HCT116 (cell line): ENCODE results near the gene CYBA. TPM values are rescaled to one million over a fixed set of nuclear protein-coding genes. Genes with fewer than 3 reads are reported as not detected.

Experiments used
- ATAC-seq: fragments of 200-7000 bp; cut with Tn5 transposase; 2 replicates; pipeline ENCODE4 v1.9.1; 2020; ENCODE audit warnings: mild to moderate bottlenecking, moderate library complexity
- BruUV-seq: library from RNA; stranded (reverse); fragments of 400-500 nt; replicated peaks from 2 replicates; lab custom pipeline; 2021; lab: Mats Ljungman, UMichigan
- CTCF ChIA-PET: fragments of 300-600 bp; sonication (Branson Sonifier 250); formaldehyde crosslinking; loops from one replicate; lab custom pipeline; 2021; ENCODE audit warnings: antibody characterized with exemption; lab: Charles Lee
- POLR2A ChIA-PET: fragments of 300-600, 350-600 bp; sonication (Branson Sonifier 250); formaldehyde crosslinking; loops from one replicate; lab custom pipeline; 2021; ENCODE audit warnings: antibody characterized with exemption; lab: Charles Lee
- RAD21 ChIA-PET, 2 experiments: fragments of 300-600 bp; sonication (Branson Sonifier 250); formaldehyde crosslinking; loops; one replicate each; lab custom pipeline; 2023; ENCODE audit warnings: low total read pairs in 2 of 2; ENCODE audit not compliant: uncharacterized antibody in 2 of 2, unreplicated experiment in 2 of 2, low non-redundant PET in 1 of 2; lab: Charles Lee
- DNase-seq: peaks from one replicate; pipeline ENCODE4 v3.0.0-alpha.2; 2010; ENCODE audit warnings: low read depth, low spot score
- H2AFZ ChIP-seq: fragments of 200-600 bp; shearing (Covaris generic), sonication (generic); 2 replicates; pipeline ENCODE4 v1.6.1; 2017; ENCODE audit warnings: low read depth, mixed run types, mixed read lengths, antibody characterized with exemption, low read length; ENCODE audit not compliant: poor library complexity, severe bottlenecking
- H3K27ac ChIP-seq: 2 replicates; pipeline ENCODE4 v1.5.1; 2012; ENCODE audit warnings: low read depth, low read length
- H3K27me3 ChIP-seq: fragments of 200-600 bp; sonication (generic); 2 replicates; pipeline ENCODE4 v1.6.1; 2016; ENCODE audit warnings: mixed run types, low read length, mixed read lengths; ENCODE audit not compliant: insufficient read depth
- H3K36me3 ChIP-seq, 2 experiments: fragments of 200-500 bp in 1 of 2; fragments of 200-600 bp in 1 of 2; sonication (Bioruptor generic) in 1 of 2; sonication (generic) in 1 of 2; 2 replicates each; pipeline versions ENCODE4 v1.5.1 to v1.6.1; 2014 to 2016; ENCODE audit warnings: low read length in 2 of 2, inconsistent platforms in 1 of 2, mixed read lengths in 1 of 2, mixed run types in 1 of 2; ENCODE audit not compliant: insufficient read depth in 2 of 2, control insufficient read depth in 1 of 2
- H3K4me1 ChIP-seq, 2 experiments: fragments of 200-600 bp in 1 of 2; sonication (generic) in 1 of 2; 2 replicates each; pipeline versions ENCODE4 v1.5.1 to v1.6.1; 2012 to 2017; ENCODE audit warnings: low read length in 2 of 2, inconsistent platforms in 1 of 2, mild to moderate bottlenecking in 1 of 2, mixed read lengths in 1 of 2, mixed run types in 1 of 2, moderate library complexity in 1 of 2; ENCODE audit not compliant: insufficient read depth in 2 of 2, control insufficient read depth in 1 of 2
- H3K4me2 ChIP-seq: fragments of 200-600 bp; sonication (generic); 2 replicates; pipeline ENCODE4 v1.6.1; 2017; ENCODE audit warnings: mixed run types, low read length, mixed read lengths
- H3K4me3 ChIP-seq, 2 experiments: fragments of 200-600 bp in 1 of 2; sonication (generic) in 1 of 2; replicated peaks in 1 of 2; 2 replicates each; pipeline ENCODE4 v1.5.1; 2011 to 2016; ENCODE audit warnings: low read length in 2 of 2, control low read depth in 1 of 2, low read depth in 1 of 2, mild to moderate bottlenecking in 1 of 2, mixed read lengths in 1 of 2, mixed run types in 1 of 2
- H3K79me2 ChIP-seq: fragments of 200-600 bp; sonication (generic); 2 replicates; pipeline ENCODE4 v1.6.1; 2017; ENCODE audit warnings: mild to moderate bottlenecking, mixed run types, low read length, moderate library complexity, mixed read lengths; ENCODE audit not compliant: insufficient read depth
- H3K9ac ChIP-seq: fragments of 200-600 bp; sonication (generic); 2 replicates; pipeline ENCODE4 v1.6.1; 2016; ENCODE audit warnings: low read length, mixed read lengths
- H3K9me2 ChIP-seq: fragments of 200-600 bp; sonication (generic), shearing (Covaris generic); 2 replicates; pipeline ENCODE4 v1.6.1; 2017; ENCODE audit warnings: mixed run types, mild to moderate bottlenecking, moderate library complexity; ENCODE audit not compliant: insufficient read depth
- H3K9me3 ChIP-seq, 2 experiments: fragments of 200-500 bp in 1 of 2; fragments of 200-600 bp in 1 of 2; sonication (Bioruptor generic) in 1 of 2; sonication (generic) in 1 of 2; 2 replicates each; pipeline ENCODE4 v1.6.1; 2014 to 2017; ENCODE audit warnings: low read length in 2 of 2, mixed read lengths in 2 of 2, inconsistent platforms in 1 of 2, low read depth in 1 of 2, mild to moderate bottlenecking in 1 of 2, mixed run types in 1 of 2, moderate library complexity in 1 of 2; ENCODE audit not compliant: control insufficient read depth in 1 of 2, insufficient read depth in 1 of 2
- H4K20me1 ChIP-seq: fragments of 200-600 bp; sonication (generic), shearing (Covaris generic); 2 replicates; pipeline ENCODE4 v1.6.1; 2017; ENCODE audit warnings: mixed run types, mild to moderate bottlenecking, moderate library complexity; ENCODE audit not compliant: insufficient read depth
- CBX3 ChIP-seq: IDR thresholded peaks from 2 replicates; pipeline ENCODE4 v1.6.1; 2012; ENCODE audit warnings: low read depth
- CEBPB ChIP-seq: IDR thresholded peaks from 2 replicates; pipeline ENCODE4 v1.6.1; 2012; ENCODE audit warnings: low read depth
- ELF1 ChIP-seq: IDR thresholded peaks from 2 replicates; pipeline ENCODE4 v1.6.1; 2012; ENCODE audit warnings: low read depth, borderline replicate concordance
- EZH2phosphoT487 ChIP-seq: fragments of 200-600 bp; IDR thresholded peaks from 2 replicates; pipeline ENCODE4 v1.6.1; 2018; ENCODE audit warnings: antibody characterized with exemption, borderline replicate concordance
- POLR2A ChIP-seq: IDR thresholded peaks from 2 replicates; pipeline ENCODE4 v1.7.0; 2011; ENCODE audit warnings: borderline replicate concordance; ENCODE audit not compliant: insufficient read depth, insufficient read length; ENCODE audit errors: extremely low read depth
- REST ChIP-seq: IDR thresholded peaks from 2 replicates; pipeline ENCODE4 v1.6.1; 2012; ENCODE audit warnings: low read depth
- SIN3A ChIP-seq: IDR thresholded peaks from 2 replicates; pipeline ENCODE4 v1.6.1; 2012; ENCODE audit warnings: low read depth
- SRF ChIP-seq: IDR thresholded peaks from 2 replicates; pipeline ENCODE4 v1.6.1; 2012; ENCODE audit warnings: low read depth
- TCF7L2 ChIP-seq: IDR thresholded peaks from 2 replicates; pipeline ENCODE4 v1.7.0; 2011; ENCODE audit warnings: borderline replicate concordance, inconsistent platforms; ENCODE audit not compliant: insufficient read depth, insufficient read length; ENCODE audit errors: extremely low read depth
- ZBTB33 ChIP-seq: IDR thresholded peaks from 2 replicates; pipeline ENCODE4 v1.6.1; 2011; ENCODE audit warnings: mild to moderate bottlenecking, low read length, moderate library complexity; ENCODE audit not compliant: insufficient replicate concordance; ENCODE audit errors: extremely low read depth
- intact Hi-C: fragments of 100-400 bp; cut with micrococcal nuclease; formaldehyde crosslinking; loops from 2 replicates; pipeline ENCODE4 v1.10.0; 2022
- total RNA-seq: library from RNA; stranded (reverse); gene quantifications from one replicate; pipeline ENCODE4 v1.2.1, GENCODE V29; 2021; ENCODE audit not compliant: unreplicated experiment
- TF ChIP-seq, protein P1 (sequence below): IDR thresholded peaks from 2 replicates; pipeline ENCODE4 v1.6.1; 2012
- TF ChIP-seq, protein P2 (sequence below), 3 experiments: fragments of 200-600 bp in 1 of 3; sonication (generic) in 1 of 3; IDR thresholded peaks in 2 of 3; conservative IDR thresholded peaks in 1 of 3; 2 replicates each; pipeline ENCODE4 v1.5.1; 2012 to 2017; ENCODE audit warnings: low read depth in 2 of 3, low read length in 2 of 3, antibody characterized with exemption in 1 of 3, borderline replicate concordance in 1 of 3, control low read depth in 1 of 3, mild to moderate bottlenecking in 1 of 3, mixed read lengths in 1 of 3, mixed run types in 1 of 3, moderate library complexity in 1 of 3; ENCODE audit not compliant: insufficient read depth in 1 of 3
- TF ChIP-seq, protein P3 (sequence below): IDR thresholded peaks from 2 replicates; pipeline ENCODE4 v1.6.1; 2012

The CYBA gene
- total RNA-seq, 1 experiment from 2014 or later: 321 TPM

GRCh38 chr16:88667461-88667860 lies 16.6 kb upstream of the CYBA start:
- Histone ChIP-seq H3K27ac (no peak overlapping the region), H3K4me2 (no peak overlapping the region), H3K27me3 (no peaks in the 10 kb centered on the region), H3K79me2 (peaks cover 10% of the 10 kb centered on the region; the same call in 1 of the 2 replicates), H3K9me2 (no peaks in the 10 kb centered on the region), H3K4me3 (no peak overlapping the region), H4K20me1 (no peaks in the 10 kb centered on the region), H3K9me3 (no peaks in the 10 kb centered on the region), H2AFZ (no peak overlapping the region), H3K36me3 (no peaks in the 10 kb centered on the region), H3K4me1 (peaks cover 4 to 14% of the 10 kb centered on the region in 2 experiments; a peak in 3 of 4 replicates), H3K9ac (no peak overlapping the region)
- ATAC-seq (no peak), DNase-seq (no peak)
- ChIA-PET RAD21 (no interaction called here), CTCF (no interaction called here), POLR2A (no interaction called here)
- TF ChIP-seq, protein P1, sequence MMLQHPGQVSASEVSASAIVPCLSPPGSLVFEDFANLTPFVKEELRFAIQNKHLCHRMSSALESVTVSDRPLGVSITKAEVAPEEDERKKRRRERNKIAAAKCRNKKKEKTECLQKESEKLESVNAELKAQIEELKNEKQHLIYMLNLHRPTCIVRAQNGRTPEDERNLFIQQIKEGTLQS: no peak
- TF ChIP-seq EZH2phosphoT487 (no peak), POLR2A (no peak), ZBTB33 (no peak), SIN3A (no peak), CBX3 (no peak), REST (no peak), ELF1 (no peak), SRF (no peak), TCF7L2 (no peak), CEBPB (no peak)
- TF ChIP-seq, protein P2, sequence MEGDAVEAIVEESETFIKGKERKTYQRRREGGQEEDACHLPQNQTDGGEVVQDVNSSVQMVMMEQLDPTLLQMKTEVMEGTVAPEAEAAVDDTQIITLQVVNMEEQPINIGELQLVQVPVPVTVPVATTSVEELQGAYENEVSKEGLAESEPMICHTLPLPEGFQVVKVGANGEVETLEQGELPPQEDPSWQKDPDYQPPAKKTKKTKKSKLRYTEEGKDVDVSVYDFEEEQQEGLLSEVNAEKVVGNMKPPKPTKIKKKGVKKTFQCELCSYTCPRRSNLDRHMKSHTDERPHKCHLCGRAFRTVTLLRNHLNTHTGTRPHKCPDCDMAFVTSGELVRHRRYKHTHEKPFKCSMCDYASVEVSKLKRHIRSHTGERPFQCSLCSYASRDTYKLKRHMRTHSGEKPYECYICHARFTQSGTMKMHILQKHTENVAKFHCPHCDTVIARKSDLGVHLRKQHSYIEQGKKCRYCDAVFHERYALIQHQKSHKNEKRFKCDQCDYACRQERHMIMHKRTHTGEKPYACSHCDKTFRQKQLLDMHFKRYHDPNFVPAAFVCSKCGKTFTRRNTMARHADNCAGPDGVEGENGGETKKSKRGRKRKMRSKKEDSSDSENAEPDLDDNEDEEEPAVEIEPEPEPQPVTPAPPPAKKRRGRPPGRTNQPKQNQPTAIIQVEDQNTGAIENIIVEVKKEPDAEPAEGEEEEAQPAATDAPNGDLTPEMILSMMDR (IDR thresholded peaks at IDR 0.05 in 2 of 3, conservative IDR thresholded peaks at IDR 0.05 in 1 of 3; ENCODE audit: borderline replicate concordance in 1 of 3, insufficient read depth in 1 of 3, low read depth in 2 of 3, low read length in 2 of 3): no peak
- TF ChIP-seq, protein P3, sequence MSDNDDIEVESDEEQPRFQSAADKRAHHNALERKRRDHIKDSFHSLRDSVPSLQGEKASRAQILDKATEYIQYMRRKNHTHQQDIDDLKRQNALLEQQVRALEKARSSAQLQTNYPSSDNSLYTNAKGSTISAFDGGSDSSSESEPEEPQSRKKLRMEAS: no peak
- no TSS peak for BruUV-seq
- intact Hi-C loops: no loop called here
